Tibial nerve (tissue), 3 donors: ENCODE results near the gene EPHA6.

Source experiments
- CTCF ChIP-seq, 5 experiments: fragments of 200-600 bp in 3 of 5; fragments of 450-650 bp in 2 of 5; sonication (generic) in 3 of 5; IDR thresholded peaks; one replicate each; pipeline ENCODE4 v1.5.1; 2016 to 2019; ENCODE audit warnings: antibody characterized with exemption in 5 of 5, mild to moderate bottlenecking in 3 of 5, moderate library complexity in 2 of 5
- POLR2A ChIP-seq, 2 donors: fragments of 450-650 bp; IDR thresholded peaks; one replicate each; pipeline ENCODE4 v1.6.1; 2017; ENCODE audit warnings: antibody characterized with exemption in 2 of 2, mild to moderate bottlenecking in 2 of 2, moderate library complexity in 2 of 2

DNA sequence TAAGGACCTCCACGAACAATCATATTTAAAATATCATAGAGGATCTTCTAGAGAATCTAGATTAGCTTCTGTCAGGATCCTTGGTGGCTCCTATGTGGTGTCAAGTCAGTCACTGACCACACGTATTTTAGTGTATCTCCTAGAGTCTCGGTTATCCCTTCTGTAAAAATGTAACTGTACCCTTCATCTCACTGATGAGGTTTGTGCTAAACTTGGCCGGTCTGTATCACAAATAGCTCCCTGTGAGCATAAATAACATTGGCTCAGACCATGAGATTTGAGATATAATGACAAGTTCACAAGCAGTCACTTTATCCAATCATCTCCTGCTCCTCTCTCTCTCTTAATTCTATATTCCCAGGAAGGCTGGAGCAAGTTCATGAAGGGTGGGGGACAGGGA lies 856.6 kb downstream of the EPHA6 start:
- TF ChIP-seq CTCF (IDR thresholded peaks at IDR 0.05) (no peak), POLR2A (IDR thresholded peaks at IDR 0.05) (no peak)
